ENCODE measurements around the gene DOCK3. TPM values are rescaled to one million over a fixed set of nuclear protein-coding genes. Genes with fewer than 3 reads are reported as not detected.

The DOCK3 gene
- total RNA-seq, 1 donor, result under 0.01 TPM

DNA sequence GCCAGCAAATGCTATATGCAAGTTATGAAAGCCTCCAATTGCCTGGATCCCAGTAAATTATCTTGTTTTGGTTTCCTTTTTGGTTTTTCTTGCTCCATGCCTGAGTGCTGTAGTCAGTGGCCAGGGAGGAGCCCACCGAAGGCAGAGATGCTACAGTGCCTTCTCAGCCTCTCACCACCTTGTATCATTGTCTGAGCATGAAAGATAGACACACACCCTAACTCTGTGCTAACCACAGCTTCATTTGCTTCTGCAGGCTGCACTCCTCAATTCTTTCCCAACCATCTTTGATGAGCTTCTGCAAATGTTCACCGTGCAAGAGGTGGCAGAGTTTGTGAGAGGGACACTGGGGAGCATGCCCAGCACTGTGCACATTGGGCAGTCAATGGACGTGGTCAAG, 595.8 kb downstream of the DOCK3 start:
- no peak for DNase-seq (ENCODE audit: low read depth)
- H3K4me3 ChIP-seq (ENCODE audit: low read depth, low read length), result no peak overlapping the region
- TF ChIP-seq, protein P1, sequence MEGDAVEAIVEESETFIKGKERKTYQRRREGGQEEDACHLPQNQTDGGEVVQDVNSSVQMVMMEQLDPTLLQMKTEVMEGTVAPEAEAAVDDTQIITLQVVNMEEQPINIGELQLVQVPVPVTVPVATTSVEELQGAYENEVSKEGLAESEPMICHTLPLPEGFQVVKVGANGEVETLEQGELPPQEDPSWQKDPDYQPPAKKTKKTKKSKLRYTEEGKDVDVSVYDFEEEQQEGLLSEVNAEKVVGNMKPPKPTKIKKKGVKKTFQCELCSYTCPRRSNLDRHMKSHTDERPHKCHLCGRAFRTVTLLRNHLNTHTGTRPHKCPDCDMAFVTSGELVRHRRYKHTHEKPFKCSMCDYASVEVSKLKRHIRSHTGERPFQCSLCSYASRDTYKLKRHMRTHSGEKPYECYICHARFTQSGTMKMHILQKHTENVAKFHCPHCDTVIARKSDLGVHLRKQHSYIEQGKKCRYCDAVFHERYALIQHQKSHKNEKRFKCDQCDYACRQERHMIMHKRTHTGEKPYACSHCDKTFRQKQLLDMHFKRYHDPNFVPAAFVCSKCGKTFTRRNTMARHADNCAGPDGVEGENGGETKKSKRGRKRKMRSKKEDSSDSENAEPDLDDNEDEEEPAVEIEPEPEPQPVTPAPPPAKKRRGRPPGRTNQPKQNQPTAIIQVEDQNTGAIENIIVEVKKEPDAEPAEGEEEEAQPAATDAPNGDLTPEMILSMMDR (IDR thresholded peaks at IDR 0.05; ENCODE audit: insufficient read depth, low read depth, low read length), result no peak

DNA sequence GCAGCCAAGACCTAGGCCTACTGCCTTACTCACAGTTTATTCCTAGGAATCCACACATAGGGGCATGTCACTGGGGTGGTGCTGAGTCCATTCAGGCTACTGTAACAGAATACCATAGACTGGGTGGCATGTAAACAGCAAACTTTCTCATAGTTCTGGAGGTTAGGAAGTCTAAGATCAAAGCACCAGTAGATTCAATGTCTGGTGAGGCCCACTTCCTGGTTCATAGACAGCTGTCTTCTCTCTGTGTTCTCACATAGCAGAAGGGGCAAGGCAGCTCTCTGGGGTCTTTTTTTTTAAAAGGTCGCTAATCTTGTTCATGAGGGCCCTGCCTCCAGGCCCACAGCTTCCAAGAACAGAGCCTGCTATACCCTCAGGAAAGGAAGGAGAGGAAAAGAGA, 596.4 kb downstream of the DOCK3 start:
- TF ChIP-seq, protein P1 (IDR thresholded peaks at IDR 0.05; ENCODE audit: insufficient read depth, low read depth, low read length), result no peak
- DNase-seq (ENCODE audit: low read depth), result no peak
- H3K4me3 ChIP-seq (ENCODE audit: low read depth, low read length), result no peak overlapping the region

DNA sequence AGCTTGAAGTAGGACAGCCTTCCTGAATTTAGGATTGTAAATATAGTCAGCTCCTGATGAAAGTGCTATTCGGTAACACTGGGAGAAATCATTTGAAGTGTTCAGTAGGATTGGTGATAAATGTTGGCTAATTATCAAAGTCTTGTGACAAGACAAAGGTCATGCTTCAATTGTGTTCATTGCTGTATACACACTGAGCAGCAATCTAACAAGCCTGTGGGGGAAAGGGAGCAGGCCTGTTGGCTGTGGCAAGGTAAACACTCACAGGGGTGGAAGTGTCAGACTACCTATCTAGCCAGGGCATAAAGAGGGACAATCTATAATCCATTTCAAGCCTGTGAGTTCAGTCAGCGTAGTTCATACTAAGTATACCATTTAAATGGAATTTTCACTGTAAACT, 599.3 kb downstream of the DOCK3 start:
- no peak for DNase-seq (ENCODE audit: low read depth)
- H3K4me3 ChIP-seq (ENCODE audit: low read depth, low read length), result no peak overlapping the region
- TF ChIP-seq, protein P1 (IDR thresholded peaks at IDR 0.05; ENCODE audit: insufficient read depth, low read depth, low read length), result no peak

DNA sequence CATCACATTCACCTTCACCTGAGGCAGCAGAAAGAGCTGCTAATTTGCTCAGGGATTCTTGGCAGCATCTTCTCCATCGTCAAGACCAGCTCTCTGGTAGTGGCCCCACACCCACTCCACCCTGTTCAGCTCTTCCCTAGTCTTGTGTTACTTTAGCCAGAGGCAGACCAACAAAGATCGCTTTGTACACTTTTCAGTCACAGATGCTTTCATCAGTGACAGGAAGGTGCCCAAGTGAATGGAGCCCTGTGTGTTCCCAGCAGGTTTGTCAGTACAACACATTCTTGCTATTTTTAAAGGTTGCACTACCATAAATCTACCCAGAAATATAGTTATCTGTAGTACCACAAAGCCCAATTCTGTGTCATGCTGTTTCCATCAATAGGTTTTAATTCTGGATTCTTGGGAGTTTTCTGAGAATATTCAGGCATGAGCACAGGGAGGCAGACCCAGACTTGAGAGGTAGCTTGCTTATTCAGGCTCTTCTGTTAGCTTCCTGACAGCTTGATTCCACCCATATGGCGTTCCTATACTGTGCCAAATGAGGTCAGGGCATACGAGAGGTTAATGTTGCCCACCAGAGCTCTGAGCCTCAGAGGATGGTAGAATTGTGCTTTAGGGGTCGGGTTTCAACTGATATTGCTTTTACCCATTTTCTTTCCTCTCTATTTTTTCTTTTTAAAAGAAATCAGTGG, 600.5 kb downstream of the DOCK3 start:
- no peak for DNase-seq (ENCODE audit: low read depth)
- no peak overlapping the region for H3K4me3 ChIP-seq (ENCODE audit: low read depth, low read length)
- TF ChIP-seq, protein P1 (IDR thresholded peaks at IDR 0.05; ENCODE audit: insufficient read depth, low read depth, low read length), result no peak

DNA sequence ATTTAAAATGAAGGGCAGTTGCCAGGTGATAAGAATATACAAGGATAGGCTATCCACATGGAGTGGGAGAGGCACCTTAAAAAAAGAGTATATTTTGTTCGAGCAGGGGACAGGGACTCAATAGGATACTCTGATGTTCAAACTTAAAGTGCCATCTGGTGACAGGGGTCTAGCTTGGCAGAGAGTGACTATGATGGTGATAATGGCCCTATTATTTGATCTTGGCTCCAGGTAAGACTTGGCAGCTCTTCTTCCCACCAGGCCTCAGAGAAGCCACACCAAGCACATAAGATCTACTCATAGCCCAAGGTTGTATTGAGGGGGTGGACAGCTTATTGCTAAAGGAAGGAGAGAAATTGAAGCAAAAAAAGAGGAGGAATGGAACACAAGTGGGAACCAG, 601.3 kb downstream of the DOCK3 start:
- TF ChIP-seq, protein P1 (IDR thresholded peaks at IDR 0.05; ENCODE audit: insufficient read depth, low read depth, low read length), result no peak
- no peak overlapping the region for H3K4me3 ChIP-seq (ENCODE audit: low read depth, low read length)
- DNase-seq (ENCODE audit: low read depth), result no peak

DNA sequence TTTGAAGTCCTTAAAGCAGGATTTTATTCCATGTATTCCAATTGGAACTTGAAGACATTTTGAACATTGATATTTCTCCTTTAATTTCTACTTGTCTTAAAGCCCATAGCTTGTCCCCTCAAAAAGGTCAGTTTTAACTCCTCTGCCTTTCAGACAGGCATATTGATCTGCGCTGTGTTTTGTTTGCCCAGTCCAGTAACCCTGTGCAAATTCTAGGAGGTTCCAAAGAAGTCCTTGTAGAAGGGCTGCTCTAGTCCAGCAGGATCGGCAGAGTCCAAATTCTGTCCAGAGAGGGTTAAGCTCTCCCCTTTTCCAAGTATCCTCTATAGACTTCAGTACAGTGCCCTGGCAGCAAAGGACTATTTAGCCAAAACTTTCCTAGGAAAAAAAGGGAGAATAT, 604.7 kb downstream of the DOCK3 start:
- no peak for DNase-seq (ENCODE audit: low read depth)
- no peak overlapping the region for H3K4me3 ChIP-seq (ENCODE audit: low read depth, low read length)
- TF ChIP-seq, protein P1 (IDR thresholded peaks at IDR 0.05; ENCODE audit: insufficient read depth, low read depth, low read length), result no peak

DNA sequence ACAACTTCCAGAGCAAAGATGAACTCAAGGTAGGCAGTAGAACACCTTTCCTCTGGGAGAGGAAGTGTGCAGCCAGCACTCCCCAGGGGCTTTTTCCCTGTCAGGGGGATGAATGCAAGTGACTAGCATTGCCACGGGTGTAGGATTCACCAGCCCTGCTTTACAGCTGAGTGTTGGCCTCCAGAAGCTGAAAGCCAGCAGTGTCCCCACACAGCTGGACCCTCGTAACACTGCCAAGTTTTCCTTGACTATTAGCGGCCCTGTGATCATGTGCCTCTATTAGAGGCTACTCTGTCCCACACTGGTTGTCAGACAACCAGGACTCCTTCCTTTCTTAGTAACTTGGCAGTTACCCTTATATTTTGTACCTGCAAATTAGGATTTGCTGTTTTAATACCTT, 605.4 kb downstream of the DOCK3 start:
- no peak for DNase-seq (ENCODE audit: low read depth)
- TF ChIP-seq, protein P1 (IDR thresholded peaks at IDR 0.05; ENCODE audit: insufficient read depth, low read depth, low read length), result no peak
- no peak overlapping the region for H3K4me3 ChIP-seq (ENCODE audit: low read depth, low read length)
